GM04504 (cell line): Measurements from ENCODE around the gene GAK.
A peak's percentile ranks its signal among the peaks of the same experiment; 100 is the strongest.

ENCODE experiments used
- DNase-seq: peaks from one replicate; pipeline ENCODE4 v3.0.0-alpha.2; 2012; ENCODE audit warnings: low read depth

GAK gene

GRCh38 chr4:849478-850175 is 82.5 kb downstream of the GAK start:
- no peak for DNase-seq

GRCh38 chr4:848803-849477 is 83.2 kb downstream of the GAK start:
- no peak for DNase-seq

GRCh38 chr4:848307-848691 is 83.8 kb downstream of the GAK start:
- no peak for DNase-seq

GRCh38 chr4:845836-846251 is 86.3 kb downstream of the GAK start:
- peak; percentile 14 for DNase-seq

GRCh38 chr4:845233-845835 is 86.8 kb downstream of the GAK start:
- peak; percentile 28 for DNase-seq

- no peak for DNase-seq
These were observed 87.3 kb downstream of the GAK start for GRCh38 chr4:844752-845232.

GRCh38 chr4:839675-840443 is 92.3 kb downstream of the GAK start:
- DNase-seq, result no peak

- no peak for DNase-seq
These were observed 94.3 kb downstream of the GAK start for GRCh38 chr4:837772-838171.

GRCh38 chr4:836750-837301 is 95.3 kb downstream of the GAK start:
- DNase-seq, result no peak

- DNase-seq, result no peak
These were observed 96.1 kb downstream of the GAK start for GRCh38 chr4:836003-836511.

GRCh38 chr4:835148-836002 is 96.7 kb downstream of the GAK start:
- DNase-seq, result no peak

- DNase-seq, result no peak
These were observed 97.6 kb downstream of the GAK start for GRCh38 chr4:834368-835147.

GRCh38 chr4:833731-834367 is 98.3 kb downstream of the GAK start:
- DNase-seq, result no peak

- DNase-seq, result no peak
These were observed 99.0 kb downstream of the GAK start for GRCh38 chr4:833156-833555.

- DNase-seq, result no peak
These were observed 99.6 kb downstream of the GAK start for GRCh38 chr4:832536-832935.

GRCh38 chr4:832108-832507 is 100.0 kb downstream of the GAK start:
- no peak for DNase-seq

GRCh38 chr4:831483-831805 is 100.7 kb downstream of the GAK start:
- DNase-seq, result no peak

GRCh38 chr4:830601-831482 is 101.3 kb downstream of the GAK start:
- no peak for DNase-seq
